GM12865 (cell line): Measurements from ENCODE around the gene MPDZ.
"Not testable (repeated sequence)": the region's sequence is repeated elsewhere in the genome, so short reads cannot be mapped to it uniquely, and the experiment has no call there.

Experiments
- DNase-seq: peaks from one replicate; pipeline ENCODE4 v3.0.0; 2010; ENCODE audit warnings: low read depth
- H3K4me3 ChIP-seq: 2 replicates; pipeline ENCODE4 v1.5.1; 2011; ENCODE audit warnings: mild to moderate bottlenecking, low read depth, low read length, control low read depth
- TF ChIP-seq, protein P1 (sequence below): IDR thresholded peaks from 2 replicates; pipeline ENCODE4 v1.5.1; 2011; ENCODE audit warnings: low read length, control low read depth, low read depth, inconsistent platforms; ENCODE audit not compliant: insufficient read depth; ENCODE audit errors: missing control alignments

Gene MPDZ

GRCh38 chr9:13239660-13240059 is 39.8 kb downstream of the MPDZ start:
- TF ChIP-seq, protein P1, sequence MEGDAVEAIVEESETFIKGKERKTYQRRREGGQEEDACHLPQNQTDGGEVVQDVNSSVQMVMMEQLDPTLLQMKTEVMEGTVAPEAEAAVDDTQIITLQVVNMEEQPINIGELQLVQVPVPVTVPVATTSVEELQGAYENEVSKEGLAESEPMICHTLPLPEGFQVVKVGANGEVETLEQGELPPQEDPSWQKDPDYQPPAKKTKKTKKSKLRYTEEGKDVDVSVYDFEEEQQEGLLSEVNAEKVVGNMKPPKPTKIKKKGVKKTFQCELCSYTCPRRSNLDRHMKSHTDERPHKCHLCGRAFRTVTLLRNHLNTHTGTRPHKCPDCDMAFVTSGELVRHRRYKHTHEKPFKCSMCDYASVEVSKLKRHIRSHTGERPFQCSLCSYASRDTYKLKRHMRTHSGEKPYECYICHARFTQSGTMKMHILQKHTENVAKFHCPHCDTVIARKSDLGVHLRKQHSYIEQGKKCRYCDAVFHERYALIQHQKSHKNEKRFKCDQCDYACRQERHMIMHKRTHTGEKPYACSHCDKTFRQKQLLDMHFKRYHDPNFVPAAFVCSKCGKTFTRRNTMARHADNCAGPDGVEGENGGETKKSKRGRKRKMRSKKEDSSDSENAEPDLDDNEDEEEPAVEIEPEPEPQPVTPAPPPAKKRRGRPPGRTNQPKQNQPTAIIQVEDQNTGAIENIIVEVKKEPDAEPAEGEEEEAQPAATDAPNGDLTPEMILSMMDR: no peak
- H3K4me3 ChIP-seq: no peak overlapping the region
- no peak for DNase-seq

DNA sequence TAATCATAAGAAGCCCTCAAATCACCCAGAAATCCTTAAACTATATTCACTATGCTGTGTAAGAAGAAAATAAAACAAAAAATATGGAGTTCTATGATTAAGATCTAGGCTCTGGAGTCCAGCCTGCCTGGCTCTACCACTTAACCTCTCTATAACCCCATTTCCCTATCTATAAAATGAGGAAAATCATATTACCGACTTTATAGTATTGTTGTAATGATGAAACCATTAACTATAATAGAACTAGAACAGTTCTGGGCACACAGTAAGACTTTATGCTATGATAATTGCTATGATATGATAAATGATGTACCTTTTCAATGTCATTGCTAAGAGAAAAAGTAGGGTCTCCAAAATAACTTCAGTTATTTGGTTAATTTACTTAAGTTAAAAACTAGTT is 40.3 kb downstream of the MPDZ start:
- no peak overlapping the region for H3K4me3 ChIP-seq
- TF ChIP-seq, protein P1: no peak
- DNase-seq: no peak

DNA sequence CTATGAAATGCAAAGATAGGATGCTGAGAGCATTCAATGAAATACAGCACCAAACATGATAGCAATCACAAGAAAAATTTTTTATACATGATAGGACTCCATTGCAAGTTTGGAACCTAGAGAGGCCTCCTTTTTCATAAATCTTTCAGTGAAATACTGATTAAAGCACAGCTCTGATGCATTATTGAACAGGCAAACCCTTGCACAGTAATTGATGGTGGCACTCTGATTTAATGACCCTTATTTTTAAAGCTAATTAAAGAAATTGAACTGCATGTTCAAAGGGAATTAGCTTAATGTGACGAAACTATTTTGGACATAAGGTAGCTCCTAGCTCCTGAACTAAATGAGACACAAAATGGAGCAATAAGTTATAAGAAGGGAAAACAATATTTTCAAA is 44.6 kb downstream of the MPDZ start:
- no peak for DNase-seq
- no peak overlapping the region for H3K4me3 ChIP-seq
- TF ChIP-seq, protein P1: no peak

DNA sequence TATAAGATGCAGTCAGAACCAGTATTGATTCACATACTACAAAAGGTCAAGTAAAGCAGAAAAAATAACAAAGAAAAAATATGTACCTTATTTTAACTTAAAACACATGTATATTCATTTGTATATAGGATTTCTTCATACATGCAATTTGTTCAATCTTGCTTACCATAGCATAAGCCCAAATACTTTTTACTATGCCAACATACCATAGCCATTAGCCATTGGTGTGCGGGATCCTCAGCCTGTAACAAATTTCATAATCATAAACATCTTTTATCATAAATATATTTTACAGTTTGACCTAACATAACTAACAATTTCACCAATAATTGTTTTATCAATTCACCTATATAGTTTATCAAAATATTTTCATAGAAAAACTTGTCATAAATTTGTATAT is 51.1 kb downstream of the MPDZ start:
- DNase-seq: no peak
- TF ChIP-seq, protein P1: no peak
- H3K4me3 ChIP-seq: no peak overlapping the region

- H3K4me3 ChIP-seq: no peak overlapping the region
- no peak for DNase-seq
- TF ChIP-seq, protein P1: no peak
Observed at GRCh38 chr9:13224366-13224765, 55.1 kb downstream of the MPDZ start.

DNA sequence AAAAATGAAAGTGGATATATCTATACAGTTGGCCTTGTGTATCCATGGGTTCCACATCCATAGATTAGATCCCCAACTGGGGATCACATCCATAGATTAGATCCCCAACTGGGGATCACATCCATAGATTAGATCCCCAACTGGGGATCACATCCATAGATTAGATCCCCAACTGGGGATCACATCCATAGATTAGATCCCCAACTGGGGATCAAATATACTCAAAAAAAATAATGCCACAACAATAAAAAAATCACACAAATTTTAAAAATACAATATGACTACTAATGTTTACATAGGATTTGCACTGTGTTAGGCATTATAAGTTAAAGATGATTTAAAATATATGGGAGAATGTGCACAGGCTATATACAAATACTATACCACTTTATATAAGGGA is 56.8 kb downstream of the MPDZ start:
- not testable (repeated sequence) for DNase-seq, H3K4me3 ChIP-seq

DNA sequence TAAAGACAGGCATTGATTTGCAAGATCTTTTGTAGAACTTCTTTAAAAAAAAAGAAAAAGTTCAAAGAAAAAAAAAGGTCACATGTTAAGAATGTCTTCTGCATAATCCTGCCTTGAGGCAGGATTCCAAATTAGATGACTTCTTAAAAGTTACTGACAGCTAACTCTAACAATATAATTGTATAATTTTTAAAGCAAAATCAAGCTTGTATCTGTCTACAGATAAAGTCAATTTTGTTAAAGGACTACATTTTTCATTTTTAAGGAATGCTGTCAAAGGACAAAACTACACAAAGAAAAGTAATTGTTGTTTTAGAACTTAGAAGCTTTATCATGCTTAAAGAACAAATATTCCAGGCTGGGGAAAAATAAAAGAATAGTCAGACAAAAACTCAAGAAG is 57.8 kb downstream of the MPDZ start:
- H3K4me3 ChIP-seq: no peak overlapping the region
- TF ChIP-seq, protein P1: no peak
- DNase-seq: no peak
